ENCODE data around the gene KIF2C. TPM values are rescaled to one million over a fixed set of nuclear protein-coding genes. Genes with fewer than 3 reads are reported as not detected.
A peak's percentile ranks its signal among the peaks of the same experiment; 100 is the strongest.

Gene KIF2C
- total RNA-seq, 1 donor from 2014 or later = 1.6 TPM

DNA sequence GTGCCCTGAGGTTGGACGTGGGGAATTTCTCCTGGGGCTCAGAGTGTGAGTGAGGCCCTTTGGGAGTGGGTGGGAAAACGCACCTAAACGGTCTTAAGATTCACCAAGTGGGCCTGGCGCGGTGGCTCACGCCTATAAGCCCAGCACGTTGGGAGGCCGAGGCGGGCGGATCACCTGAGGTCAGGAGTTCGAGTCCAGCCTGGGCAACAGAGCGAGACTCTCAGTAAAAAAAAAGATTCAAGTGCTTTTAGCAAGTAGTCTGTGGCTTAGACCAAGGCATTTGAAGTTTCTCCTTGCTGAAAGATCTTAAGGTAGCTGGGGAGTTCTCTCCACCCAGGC, 37.1 kb downstream of the KIF2C start:
- no peak for TF ChIP-seq CTCF (IDR thresholded peaks at IDR 0.05; ENCODE audit: borderline replicate concordance)
- Histone ChIP-seq H3K4me3 (peak overlapping the region; percentile 82), H3K27me3 (ENCODE audit: low read depth) (no peaks in the 10 kb centered on the region), H3K27ac (replicated peaks) (peak overlapping the region; percentile 95), H3K4me1 (peaks cover 42% of the 10 kb centered on the region), H3K36me3 (peaks cover 52% of the 10 kb centered on the region), H3K9me3 (replicated peaks) (no peaks in the 10 kb centered on the region)
- intact Hi-C loops (cut with micrococcal nuclease) = no loop called here
- DNase-seq = no peak

GRCh38 chr1:44777547-44777946, 37.9 kb downstream of the KIF2C start:
- no peak for DNase-seq
- intact Hi-C loops (cut with micrococcal nuclease) = no loop called here
- H3K27ac ChIP-seq (replicated peaks) = peak overlapping the region; percentile 22
- H3K4me3 ChIP-seq = peak overlapping the region; percentile 5
- H3K27me3 ChIP-seq (ENCODE audit: low read depth) = no peaks in the 10 kb centered on the region
- TF ChIP-seq CTCF (IDR thresholded peaks at IDR 0.05; ENCODE audit: borderline replicate concordance) = no peak
- H3K36me3 ChIP-seq = peaks cover 52% of the 10 kb centered on the region
- no peaks in the 10 kb centered on the region for H3K9me3 ChIP-seq (replicated peaks)
- H3K4me1 ChIP-seq = peaks cover 42% of the 10 kb centered on the region

- peaks cover 52% of the 10 kb centered on the region for H3K36me3 ChIP-seq
- TF ChIP-seq CTCF (IDR thresholded peaks at IDR 0.05; ENCODE audit: borderline replicate concordance) = no peak
- peak overlapping the region; percentile 5 for H3K4me3 ChIP-seq
- no peak overlapping the region for H3K27ac ChIP-seq (replicated peaks)
- intact Hi-C loops (cut with micrococcal nuclease) = no loop called here
- H3K27me3 ChIP-seq (ENCODE audit: low read depth) = no peaks in the 10 kb centered on the region
- peaks cover 42% of the 10 kb centered on the region for H3K4me1 ChIP-seq
- no peaks in the 10 kb centered on the region for H3K9me3 ChIP-seq (replicated peaks)
- DNase-seq = no peak
Measured at GRCh38 chr1:44777969-44778635, 38.5 kb downstream of the KIF2C start.

GRCh38 chr1:44778705-44779576, 39.3 kb downstream of the KIF2C start:
- no peak for DNase-seq
- Histone ChIP-seq H3K27ac (replicated peaks) (no peak overlapping the region), H3K36me3 (peaks cover 52% of the 10 kb centered on the region), H3K27me3 (ENCODE audit: low read depth) (no peaks in the 10 kb centered on the region), H3K4me1 (peaks cover 47% of the 10 kb centered on the region), H3K9me3 (replicated peaks) (no peaks in the 10 kb centered on the region), H3K4me3 (no peak overlapping the region)
- intact Hi-C loops (cut with micrococcal nuclease) = no loop called here
- no peak for TF ChIP-seq CTCF (IDR thresholded peaks at IDR 0.05; ENCODE audit: borderline replicate concordance)

DNA sequence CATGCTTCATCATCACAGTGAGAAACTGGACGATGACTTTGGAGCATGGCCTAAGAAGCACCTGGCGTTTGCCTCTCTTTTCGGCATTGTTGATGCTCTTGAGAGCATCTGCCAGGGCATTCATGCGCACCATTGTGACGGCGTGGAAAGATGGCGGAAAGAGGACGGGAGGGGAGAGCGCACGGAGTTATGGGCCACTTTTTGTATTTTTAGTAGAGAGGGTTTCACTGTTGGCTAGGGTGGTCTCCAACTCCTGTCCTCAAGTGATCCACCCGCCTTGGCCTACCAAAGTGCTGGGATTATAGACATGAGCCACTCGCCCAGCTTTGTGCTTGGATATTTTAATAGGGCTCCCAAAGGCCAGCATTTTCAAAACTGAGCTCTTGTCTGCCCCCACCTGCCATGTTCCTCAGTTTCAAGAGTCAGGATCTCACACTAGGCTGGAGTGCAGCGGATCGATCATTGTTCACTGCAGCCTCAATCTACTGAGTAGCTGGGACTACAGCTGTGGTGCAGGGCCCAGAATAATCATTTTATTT, 41.0 kb downstream of the KIF2C start:
- H3K4me3 ChIP-seq = no peak overlapping the region
- DNase-seq = no peak
- intact Hi-C loops (cut with micrococcal nuclease) = no loop called here
- TF ChIP-seq CTCF (IDR thresholded peaks at IDR 0.05; ENCODE audit: borderline replicate concordance) = no peak
- no peak overlapping the region for H3K27ac ChIP-seq (replicated peaks)
- no peaks in the 10 kb centered on the region for H3K9me3 ChIP-seq (replicated peaks)
- H3K36me3 ChIP-seq = peaks cover 52% of the 10 kb centered on the region
- no peaks in the 10 kb centered on the region for H3K27me3 ChIP-seq (ENCODE audit: low read depth)
- H3K4me1 ChIP-seq = peaks cover 52% of the 10 kb centered on the region

Data from left ventricle myocardium inferior (tissue), 1 donor.